ENCODE data around the gene DGKH. TPM values are rescaled to one million over a fixed set of nuclear protein-coding genes. Genes with fewer than 3 reads are reported as not detected.

DGKH gene
- total RNA-seq, 6 donors from 2014 or later = 9.6 to 33.2 (median 17.4) TPM

DNA sequence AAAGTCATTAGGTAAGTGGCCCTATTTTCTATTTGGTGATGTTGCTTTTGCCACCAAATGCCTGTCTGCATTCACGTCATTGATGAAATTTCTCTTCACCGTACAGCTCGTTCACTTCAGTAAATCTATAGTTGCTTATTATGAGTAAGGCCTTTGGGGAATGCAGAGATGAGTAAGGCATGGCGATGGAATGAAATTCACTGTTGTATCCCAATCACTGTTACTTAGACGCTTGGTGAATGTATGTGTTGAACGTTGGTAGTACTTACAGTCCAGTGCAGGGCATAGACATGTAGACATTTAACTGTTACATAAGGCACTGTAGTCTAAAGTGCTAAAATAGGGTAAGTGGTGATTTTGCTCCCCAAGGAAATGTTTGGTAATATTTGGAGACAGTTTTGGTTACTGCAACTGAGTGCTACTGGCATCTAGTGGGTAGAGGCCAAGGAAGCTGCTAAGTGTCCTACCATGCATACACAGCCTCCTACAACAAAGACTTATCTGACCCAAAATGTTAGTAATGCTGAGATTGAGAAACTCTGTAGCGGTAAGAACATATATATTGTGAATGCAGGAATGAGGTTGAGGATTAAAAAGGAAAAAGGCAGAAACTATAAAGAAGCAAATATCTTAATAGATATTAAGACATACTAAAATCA is 229.3 kb downstream of the DGKH start:
- no peak overlapping the region for H3K27ac ChIP-seq
- DNase-seq = no peak
- H3K4me3 ChIP-seq = no peak overlapping the region
- H3K36me3 ChIP-seq = no peaks in the 10 kb centered on the region
- 90 to 91% methylated on average over 7 of the region's 7 CpGs for WGBS, 2 donors
- ATAC-seq (ENCODE audit: low FRiP score in 2 of 2) = no peak
- no peaks in the 10 kb centered on the region for H3K27me3 ChIP-seq
- peaks cover 10 to 30% (median 16%) of the 10 kb centered on the region in 4 donors for H3K4me1 ChIP-seq
- no peaks in the 10 kb centered on the region for H3K9me3 ChIP-seq
- TF ChIP-seq EP300 (IDR thresholded peaks at IDR 0.05) (no peak), POLR2A (IDR thresholded peaks at IDR 0.05) (no peak), POLR2AphosphoS5 (IDR thresholded peaks at IDR 0.05) (no peak)
- TF ChIP-seq, protein P1, sequence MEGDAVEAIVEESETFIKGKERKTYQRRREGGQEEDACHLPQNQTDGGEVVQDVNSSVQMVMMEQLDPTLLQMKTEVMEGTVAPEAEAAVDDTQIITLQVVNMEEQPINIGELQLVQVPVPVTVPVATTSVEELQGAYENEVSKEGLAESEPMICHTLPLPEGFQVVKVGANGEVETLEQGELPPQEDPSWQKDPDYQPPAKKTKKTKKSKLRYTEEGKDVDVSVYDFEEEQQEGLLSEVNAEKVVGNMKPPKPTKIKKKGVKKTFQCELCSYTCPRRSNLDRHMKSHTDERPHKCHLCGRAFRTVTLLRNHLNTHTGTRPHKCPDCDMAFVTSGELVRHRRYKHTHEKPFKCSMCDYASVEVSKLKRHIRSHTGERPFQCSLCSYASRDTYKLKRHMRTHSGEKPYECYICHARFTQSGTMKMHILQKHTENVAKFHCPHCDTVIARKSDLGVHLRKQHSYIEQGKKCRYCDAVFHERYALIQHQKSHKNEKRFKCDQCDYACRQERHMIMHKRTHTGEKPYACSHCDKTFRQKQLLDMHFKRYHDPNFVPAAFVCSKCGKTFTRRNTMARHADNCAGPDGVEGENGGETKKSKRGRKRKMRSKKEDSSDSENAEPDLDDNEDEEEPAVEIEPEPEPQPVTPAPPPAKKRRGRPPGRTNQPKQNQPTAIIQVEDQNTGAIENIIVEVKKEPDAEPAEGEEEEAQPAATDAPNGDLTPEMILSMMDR (IDR thresholded peaks at IDR 0.05) = no peak

DNA sequence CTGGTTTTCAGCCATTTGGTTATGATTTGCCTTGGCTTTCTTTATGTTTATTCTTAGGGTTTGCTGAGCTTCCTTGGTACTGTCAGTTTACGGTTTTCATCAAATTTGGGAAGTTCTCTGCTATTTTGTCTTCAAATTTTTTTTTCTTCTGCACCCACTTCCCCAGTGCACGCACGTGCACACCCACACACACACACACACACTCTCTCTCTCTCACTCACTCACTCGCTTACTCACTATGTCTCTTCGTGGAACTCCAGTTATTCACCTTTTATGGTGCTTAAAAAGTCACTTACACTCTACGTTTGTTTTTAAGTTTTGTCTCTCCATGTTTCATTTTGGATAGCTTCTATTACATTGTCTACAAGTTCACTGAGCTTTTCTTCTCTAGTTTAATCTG is 230.6 kb downstream of the DGKH start:
- no peak overlapping the region for H3K4me3 ChIP-seq
- no peak overlapping the region for H3K27ac ChIP-seq
- H3K4me1 ChIP-seq = peaks cover 0 to 29% (median 14%) of the 10 kb centered on the region in 4 donors
- H3K9me3 ChIP-seq = no peaks in the 10 kb centered on the region
- H3K36me3 ChIP-seq = no peaks in the 10 kb centered on the region
- ATAC-seq (ENCODE audit: low FRiP score in 2 of 2) (no peak), DNase-seq (no peak)
- no peaks in the 10 kb centered on the region for H3K27me3 ChIP-seq
- 66 to 70% methylated on average over 6 of the region's 6 CpGs for WGBS, 2 donors
- TF ChIP-seq EP300 (IDR thresholded peaks at IDR 0.05) (no peak), POLR2A (IDR thresholded peaks at IDR 0.05) (no peak), POLR2AphosphoS5 (IDR thresholded peaks at IDR 0.05) (no peak)
- TF ChIP-seq, protein P1 (IDR thresholded peaks at IDR 0.05) = no peak

DNA sequence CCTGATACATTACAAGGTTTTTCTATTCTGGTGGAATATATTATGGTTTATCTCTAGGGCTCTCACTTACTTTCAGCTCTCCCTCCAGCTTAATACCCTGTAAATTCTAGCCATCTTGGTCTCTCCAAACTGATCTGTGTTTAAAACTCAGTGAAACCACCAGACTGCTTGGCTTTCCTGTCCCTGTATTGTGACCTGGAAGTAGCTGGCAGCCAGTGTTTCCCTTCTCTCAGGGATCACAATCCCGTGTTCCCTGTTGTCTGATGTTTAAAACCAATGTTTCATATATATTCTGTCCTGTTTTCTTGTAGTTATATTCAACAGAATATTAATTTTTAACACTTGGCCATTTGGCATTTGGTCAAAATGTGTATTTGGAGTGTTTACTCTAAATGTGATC is 231.5 kb downstream of the DGKH start:
- Histone ChIP-seq H3K4me1 (peaks cover 0 to 31% (median 10%) of the 10 kb centered on the region in 4 donors), H3K36me3 (no peaks in the 10 kb centered on the region), H3K4me3 (no peak overlapping the region), H3K9me3 (no peaks in the 10 kb centered on the region), H3K27me3 (no peaks in the 10 kb centered on the region), H3K27ac (peak overlapping the region in 1 of 4 donors; percentile 30)
- no peak for DNase-seq
- ATAC-seq (ENCODE audit: low FRiP score in 2 of 2) = no peak
- 32 to 35% methylated on average over 1 of the region's 1 CpG for whole genome bisulfite sequencing, 2 donors
- TF ChIP-seq POLR2A (IDR thresholded peaks at IDR 0.05) = no peak
- no peak for TF ChIP-seq EP300 (IDR thresholded peaks at IDR 0.05)
- TF ChIP-seq POLR2AphosphoS5 (IDR thresholded peaks at IDR 0.05) = no peak
- TF ChIP-seq, protein P1 (IDR thresholded peaks at IDR 0.05) = no peak

DNA sequence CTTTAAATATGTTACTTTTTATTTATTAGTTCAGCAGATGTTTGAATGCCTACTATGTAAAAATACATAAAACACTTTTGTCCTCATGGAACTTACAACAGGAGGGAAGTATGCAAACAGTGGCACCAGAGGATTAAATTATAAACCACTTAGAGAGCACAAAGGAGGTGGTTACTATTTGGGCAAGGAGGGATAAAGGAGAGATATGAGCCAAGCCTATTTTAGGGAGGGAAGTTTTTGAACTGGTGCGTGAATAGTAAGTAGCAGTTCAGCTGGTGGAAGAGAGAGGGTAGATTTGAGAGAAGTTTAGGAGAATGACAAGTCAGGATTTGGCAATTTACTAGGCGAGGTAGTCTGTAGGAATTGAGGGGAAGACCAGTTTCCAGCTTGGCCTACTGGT is 232.1 kb downstream of the DGKH start:
- 80 to 82% methylated on average over 2 of the region's 2 CpGs for WGBS, 2 donors
- TF ChIP-seq POLR2AphosphoS5 (IDR thresholded peaks at IDR 0.05) (no peak), POLR2A (IDR thresholded peaks at IDR 0.05) (no peak), EP300 (IDR thresholded peaks at IDR 0.05) (no peak)
- TF ChIP-seq, protein P1 (IDR thresholded peaks at IDR 0.05) = no peak
- Histone ChIP-seq H3K27ac (peak overlapping the region in 1 of 4 donors; percentile 30), H3K4me3 (no peak overlapping the region), H3K9me3 (no peaks in the 10 kb centered on the region), H3K4me1 (peaks cover 0 to 31% (median 9%) of the 10 kb centered on the region in 4 donors), H3K27me3 (no peaks in the 10 kb centered on the region), H3K36me3 (no peaks in the 10 kb centered on the region)
- ATAC-seq (ENCODE audit: low FRiP score in 2 of 2) (no peak), DNase-seq (no peak)

DNA sequence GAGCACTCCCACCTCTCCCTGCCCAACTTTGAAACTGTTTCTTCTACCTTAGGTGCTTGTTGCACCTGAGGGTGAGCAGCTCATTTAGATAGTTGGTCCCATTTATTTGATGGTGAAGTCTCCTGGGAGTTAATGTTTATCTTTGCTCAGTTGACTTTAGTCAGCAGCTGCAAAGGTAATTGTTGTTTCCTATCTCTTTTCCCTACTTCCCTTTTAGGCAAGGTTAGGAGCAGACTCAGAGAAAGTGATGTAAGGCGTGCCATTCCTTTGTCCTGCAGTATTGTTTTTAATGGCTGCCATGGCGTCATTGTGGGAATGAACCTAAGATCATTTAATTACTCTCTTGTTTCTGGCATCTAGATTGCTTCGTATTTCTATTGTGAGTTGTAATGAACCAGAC is 235.1 kb downstream of the DGKH start:
- Histone ChIP-seq H3K27ac (no peak overlapping the region), H3K4me3 (no peak overlapping the region), H3K9me3 (no peaks in the 10 kb centered on the region), H3K4me1 (peaks cover 0 to 23% (median 9%) of the 10 kb centered on the region in 4 donors), H3K36me3 (peaks cover 0 to 23% (median 6%) of the 10 kb centered on the region in 4 donors), H3K27me3 (no peaks in the 10 kb centered on the region)
- DNase-seq = no peak
- TF ChIP-seq POLR2AphosphoS5 (IDR thresholded peaks at IDR 0.05) (no peak), POLR2A (IDR thresholded peaks at IDR 0.05) (no peak), EP300 (IDR thresholded peaks at IDR 0.05) (no peak)
- TF ChIP-seq, protein P1 (IDR thresholded peaks at IDR 0.05) = no peak
- WGBS, 2 donors = 88 to 95% methylated on average over 3 of the region's 3 CpGs
- ATAC-seq (ENCODE audit: low FRiP score in 2 of 2) = no peak

Measured in upper lobe of left lung (tissue), 6 donors.